ENCODE data around the gene CD24.
"Not testable (repeated sequence)": the region's sequence is repeated elsewhere in the genome, so short reads cannot be mapped to it uniquely, and the experiment has no call there.

Gene CD24

GRCh38 chr6:106972500-106972899 lies 2.0 kb downstream of the CD24 start:
- H3K4me3 ChIP-seq, result peak overlapping the region in 5 of 7 experiments; percentile 31 to 62 (median 59)

GRCh38 chr6:106970769-106971168 lies 3.8 kb downstream of the CD24 start:
- not testable (repeated sequence) for H3K27ac ChIP-seq, H3K4me3 ChIP-seq

More at GRCh38 chr6:106972500-106972899, 2.0 kb downstream of the CD24 start:
- peak overlapping the region in 2 of 21 experiments; percentile 2 to 84 for H3K27ac ChIP-seq

DNA sequence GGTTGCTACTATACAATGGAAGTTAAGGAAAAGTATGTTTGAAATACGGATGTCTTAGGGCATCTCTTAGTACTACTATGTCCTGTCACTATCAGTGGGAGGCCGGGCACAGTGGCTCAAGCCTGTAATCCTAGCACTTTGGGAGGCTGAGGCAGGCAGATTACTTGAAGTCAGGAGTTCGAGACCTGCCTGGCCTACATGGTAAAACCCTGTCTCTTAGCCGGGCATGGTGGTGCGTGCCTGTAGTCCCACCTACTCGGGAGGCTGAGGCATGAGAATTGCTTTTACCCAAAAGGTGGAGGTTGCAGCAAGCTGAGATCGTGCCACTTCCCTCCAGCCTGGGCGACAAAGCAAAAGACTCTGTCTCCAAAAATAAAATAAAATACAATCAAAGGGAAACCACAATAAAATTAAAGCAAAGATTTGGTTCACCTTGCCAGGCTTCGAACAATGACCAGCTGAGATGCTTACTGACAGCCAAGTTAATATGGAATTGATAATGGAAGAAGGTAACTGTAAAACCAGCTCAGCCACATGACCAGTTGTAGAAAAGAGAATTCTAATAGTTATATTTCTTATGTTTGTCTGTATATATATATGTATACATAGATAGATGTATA lies 6.5 kb downstream of the CD24 start:
- no peak overlapping the region for H3K27ac ChIP-seq
- H3K4me3 ChIP-seq, result no peak overlapping the region

GRCh38 chr6:106966671-106967640 lies 7.6 kb downstream of the CD24 start:
- no peak overlapping the region for H3K27ac ChIP-seq

DNA sequence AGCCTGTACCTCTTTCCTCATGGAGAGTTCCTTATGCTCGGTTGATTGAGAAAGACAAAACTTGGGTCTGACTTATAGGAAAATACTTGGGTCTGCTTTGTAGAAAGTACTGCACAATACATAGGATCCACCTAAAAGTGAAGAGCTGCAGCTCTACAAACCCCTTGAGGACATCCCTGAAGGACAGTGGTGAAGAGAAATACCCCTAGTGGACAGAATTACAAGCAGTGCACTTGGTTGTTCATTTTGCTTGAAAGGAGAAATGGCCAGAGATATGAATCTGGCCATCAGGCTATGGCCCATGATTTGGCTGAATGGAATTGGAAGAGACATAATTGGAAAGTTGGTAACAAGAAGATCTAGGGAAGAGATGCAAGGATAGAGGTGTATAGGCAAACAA lies 8.3 kb downstream of the CD24 start:
- no peak overlapping the region for H3K4me3 ChIP-seq
- no peak overlapping the region for H3K27ac ChIP-seq

More at GRCh38 chr6:106966671-106967640, 7.6 kb downstream of the CD24 start:
- H3K4me3 ChIP-seq, result no peak overlapping the region

DNA sequence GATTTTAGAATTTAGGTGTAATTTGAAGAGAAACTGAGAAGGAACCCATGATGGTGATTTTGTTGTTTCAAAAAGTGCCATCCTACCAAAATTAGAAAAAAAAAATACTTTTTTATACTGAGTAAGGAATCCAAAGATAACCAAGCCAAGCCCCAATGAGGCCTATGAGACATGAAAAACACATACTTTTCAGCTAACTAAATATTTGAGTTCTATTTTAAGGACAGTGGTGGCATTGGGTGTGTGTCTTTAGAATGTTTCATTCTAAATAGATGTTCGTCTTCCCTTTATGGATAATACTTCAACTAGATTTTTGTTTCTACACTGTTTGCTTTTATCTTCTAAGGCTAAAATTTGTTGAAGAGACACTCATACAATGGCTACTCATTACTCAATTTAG lies 9.6 kb downstream of the CD24 start:
- H3K27ac ChIP-seq, result no peak overlapping the region

DNA sequence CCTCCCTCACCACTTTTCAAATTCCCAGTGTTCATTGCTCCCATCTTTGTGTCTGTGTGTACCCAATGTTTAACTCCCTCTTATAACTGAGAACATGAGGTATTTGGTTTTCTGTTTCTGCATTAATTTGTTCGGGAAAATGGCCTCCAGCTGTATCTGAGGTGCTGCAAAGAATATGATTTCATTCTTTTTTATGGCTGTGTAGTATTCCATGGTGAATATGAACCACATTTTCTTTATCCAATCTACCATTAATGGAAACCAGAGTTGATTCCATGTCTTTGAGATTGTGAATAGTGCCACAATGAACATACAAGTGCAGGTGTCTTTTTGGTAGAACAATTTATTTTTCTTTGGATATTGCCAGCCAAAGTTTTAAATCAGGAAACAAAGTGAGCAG lies 10.4 kb downstream of the CD24 start:
- H3K4me3 ChIP-seq, result no peak overlapping the region

More for the DNA sequence above, 9.6 kb downstream of the CD24 start:
- no peak overlapping the region for H3K4me3 ChIP-seq

GRCh38 chr6:106963544-106963943 lies 11.0 kb downstream of the CD24 start:
- Histone ChIP-seq H3K4me3 (no peak overlapping the region), H3K27ac (no peak overlapping the region)

More for the DNA sequence above, 10.4 kb downstream of the CD24 start:
- no peak overlapping the region for H3K27ac ChIP-seq

GRCh38 chr6:106961801-106962200 lies 12.7 kb downstream of the CD24 start:
- H3K27ac ChIP-seq, result no peak overlapping the region
- no peak overlapping the region for H3K4me3 ChIP-seq

- H3K27ac ChIP-seq, result no peak overlapping the region
- no peak overlapping the region for H3K4me3 ChIP-seq
These were observed 13.4 kb downstream of the CD24 start for GRCh38 chr6:106961136-106961535.

DNA sequence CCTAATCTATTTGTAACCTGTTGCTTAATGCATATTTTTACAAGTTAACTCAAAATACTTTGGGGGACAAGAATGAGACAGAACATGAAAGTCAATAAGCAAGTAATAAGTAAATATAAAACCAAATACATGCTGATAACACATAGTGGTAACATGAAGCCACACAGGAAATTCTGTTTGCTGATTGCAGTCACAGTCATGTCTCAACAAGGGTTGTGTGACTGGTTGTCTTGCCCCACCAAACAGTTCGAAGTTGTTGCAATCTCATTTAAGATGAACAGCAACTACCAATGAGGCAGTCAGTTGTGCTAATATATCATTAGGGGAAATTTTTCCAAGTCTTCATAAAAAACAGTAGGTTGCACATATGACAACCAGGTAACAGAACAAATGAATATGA lies 14.5 kb downstream of the CD24 start:
- Histone ChIP-seq H3K27ac (no peak overlapping the region), H3K4me3 (no peak overlapping the region)

DNA sequence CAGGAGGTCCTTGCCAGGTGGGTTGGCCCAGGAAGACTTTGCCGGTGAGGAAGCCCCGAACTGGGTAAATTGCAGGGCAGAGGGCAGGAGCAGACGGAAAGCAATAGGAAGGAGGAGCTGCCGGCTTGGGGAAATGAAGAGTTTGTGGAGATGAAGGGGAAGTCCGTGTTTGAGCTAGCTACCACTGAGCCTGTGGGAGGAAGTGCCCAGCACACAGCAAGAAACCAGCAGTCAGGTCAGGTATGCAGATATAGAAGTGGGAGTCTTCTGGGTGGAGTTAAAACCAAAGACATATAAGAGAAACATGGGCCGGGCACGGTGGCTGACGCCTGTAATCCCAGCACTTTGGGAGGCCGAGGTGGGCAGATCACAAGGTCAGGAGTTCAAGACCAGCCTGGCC lies 34.7 kb downstream of the CD24 start:
- Histone ChIP-seq H3K27ac (no peak overlapping the region), H3K4me3 (no peak overlapping the region)

- no peak overlapping the region for H3K27ac ChIP-seq
These were observed 35.3 kb downstream of the CD24 start for GRCh38 chr6:106939208-106939607.

DNA sequence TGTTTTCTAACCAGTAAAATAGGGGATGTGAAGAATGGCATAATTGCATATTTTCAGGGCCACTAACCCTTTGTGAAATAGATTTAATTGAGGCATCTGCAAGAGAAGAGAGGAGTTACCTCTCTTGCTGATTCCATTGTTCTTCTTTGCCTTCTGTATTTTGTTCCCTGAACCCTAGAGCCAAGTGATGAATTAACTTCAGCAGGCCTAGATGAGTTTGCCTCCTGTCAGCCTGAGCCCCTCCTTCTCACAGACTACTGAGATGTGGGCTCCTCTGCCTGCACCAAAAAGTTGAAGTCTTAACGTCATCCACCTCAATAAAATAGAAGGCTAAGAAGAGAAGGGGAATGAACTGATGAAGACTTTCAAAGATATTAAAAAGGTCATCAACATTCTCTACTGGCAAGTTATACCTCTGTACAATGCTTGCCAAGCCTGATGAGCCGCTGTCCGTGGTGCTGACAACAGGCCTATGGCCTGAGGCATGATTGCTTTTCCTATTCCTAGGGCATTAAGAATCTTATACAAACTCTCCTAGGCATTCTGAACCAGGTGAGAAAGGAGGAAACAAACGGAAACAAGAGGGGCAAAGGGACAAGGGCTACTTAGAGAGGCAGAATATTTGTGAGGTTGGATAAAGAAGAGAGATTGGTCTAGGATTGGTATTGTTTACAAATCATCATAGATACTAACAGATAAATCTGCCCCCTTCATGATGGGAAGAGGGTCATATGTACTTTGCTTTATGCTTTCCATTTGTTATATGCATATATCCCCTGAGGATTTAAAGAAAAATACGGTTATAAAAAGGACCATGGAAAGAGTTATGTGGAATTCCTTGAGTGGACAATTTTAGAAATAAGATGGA lies 46.8 kb downstream of the CD24 start:
- Histone ChIP-seq H3K27ac (no peak overlapping the region), H3K4me3 (no peak overlapping the region)

More at GRCh38 chr6:106939208-106939607, 35.3 kb downstream of the CD24 start:
- no peak overlapping the region for H3K4me3 ChIP-seq

- Histone ChIP-seq H3K27ac (no peak overlapping the region), H3K4me3 (no peak overlapping the region)
These were observed 48.6 kb downstream of the CD24 start for GRCh38 chr6:106925948-106926347.

- Histone ChIP-seq H3K4me3 (no peak overlapping the region), H3K27ac (no peak overlapping the region)
These were observed 49.6 kb downstream of the CD24 start for GRCh38 chr6:106924694-106925523.

- H3K27ac ChIP-seq, result no peak overlapping the region
- H3K4me3 ChIP-seq, result no peak overlapping the region
These were observed 51.9 kb downstream of the CD24 start for GRCh38 chr6:106922626-106923025.
